Rectal smooth muscle tissue (tissue), 1 donor: ENCODE data around the gene SFMBT2.
"Not testable (repeated sequence)": the region's sequence is repeated elsewhere in the genome, so short reads cannot be mapped to it uniquely, and the experiment has no call there.

Source experiments
- H3K27ac ChIP-seq: one replicate; pipeline ENCODE4 v1.7.0; 2013; ENCODE audit warnings: low read depth, low read length, inconsistent platforms
- H3K27me3 ChIP-seq: one replicate; pipeline ENCODE4 v1.7.0; 2013; ENCODE audit warnings: low read length; ENCODE audit not compliant: control insufficient read depth, insufficient read depth
- H3K36me3 ChIP-seq: one replicate; pipeline ENCODE4 v1.7.0; 2013; ENCODE audit warnings: low read length; ENCODE audit not compliant: control insufficient read depth, insufficient read depth
- H3K4me1 ChIP-seq: one replicate; pipeline ENCODE4 v1.7.0; 2013; ENCODE audit warnings: low read length; ENCODE audit not compliant: control insufficient read depth, insufficient read depth
- H3K4me3 ChIP-seq: one replicate; pipeline ENCODE4 v1.7.0; 2013; ENCODE audit warnings: low read length
- H3K9ac ChIP-seq: one replicate; pipeline ENCODE4 v1.7.0; 2013; ENCODE audit warnings: low read length

Gene SFMBT2

DNA sequence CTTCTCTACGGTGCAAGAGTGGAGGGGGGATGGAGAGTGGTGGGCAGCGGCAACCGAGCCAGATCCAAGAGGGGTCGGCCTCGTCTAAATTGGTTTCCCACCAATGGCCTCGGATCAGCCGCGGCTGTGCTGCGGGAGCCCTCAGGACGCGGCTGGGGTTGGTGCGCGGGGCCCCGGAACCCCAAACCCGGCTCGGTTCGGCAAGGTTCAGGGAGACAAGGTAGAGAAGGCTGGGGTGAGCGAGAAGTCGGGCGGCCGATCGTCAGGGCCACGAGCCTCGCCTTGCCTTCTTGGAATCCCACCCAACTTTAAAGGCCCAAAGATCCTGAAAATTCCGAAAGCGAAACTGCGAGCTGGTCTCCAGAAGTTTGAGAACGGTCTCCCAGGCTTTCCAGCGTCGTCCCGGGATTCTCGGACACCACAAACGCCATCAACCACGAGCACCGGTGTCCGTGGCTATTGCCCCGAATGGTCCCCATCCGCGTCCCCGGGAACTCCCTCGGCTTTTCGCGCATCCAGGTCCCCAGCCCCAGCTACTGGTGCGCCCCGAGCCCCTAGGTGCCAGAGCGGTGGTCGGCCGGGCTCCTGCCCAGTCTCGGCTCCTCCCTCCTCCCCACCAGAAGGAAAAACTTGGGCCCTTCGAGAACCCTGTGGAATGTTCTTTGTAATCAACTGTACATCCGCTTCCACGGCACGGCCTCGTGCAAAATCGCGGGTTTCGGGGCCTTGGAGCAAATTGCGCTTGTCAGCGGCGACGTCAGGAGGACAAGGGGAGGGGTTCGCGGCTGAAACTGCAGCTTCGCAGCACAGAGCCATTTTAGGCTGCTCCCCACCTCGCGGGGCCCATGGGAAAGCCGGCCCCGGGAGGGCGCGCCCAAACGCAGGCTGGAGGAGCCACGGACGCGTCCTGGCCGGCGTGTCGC is 3.2 kb downstream of the SFMBT2 start:
- Histone ChIP-seq H3K36me3 (no peaks in the 10 kb centered on the region), H3K9ac (peak overlapping the region; percentile 29), H3K4me1 (peaks cover 8% of the 10 kb centered on the region), H3K27ac (peak overlapping the region; percentile 50), H3K4me3 (peak overlapping the region; percentile 80), H3K27me3 (peaks cover 11% of the 10 kb centered on the region)

- no peak overlapping the region for H3K9ac ChIP-seq
- peaks cover 8% of the 10 kb centered on the region for H3K4me1 ChIP-seq
- H3K27ac ChIP-seq = peak overlapping the region; percentile 8
- peaks cover 5% of the 10 kb centered on the region for H3K27me3 ChIP-seq
- H3K4me3 ChIP-seq = peak overlapping the region; percentile 80
- no peaks in the 10 kb centered on the region for H3K36me3 ChIP-seq
Observed at GRCh38 chr10:7406712-7407333, 4.0 kb downstream of the SFMBT2 start.

- peaks cover 8% of the 10 kb centered on the region for H3K4me1 ChIP-seq
- H3K27me3 ChIP-seq = peaks cover 5% of the 10 kb centered on the region
- H3K9ac ChIP-seq = no peak overlapping the region
- no peak overlapping the region for H3K4me3 ChIP-seq
- H3K36me3 ChIP-seq = no peaks in the 10 kb centered on the region
- H3K27ac ChIP-seq = no peak overlapping the region
Observed at GRCh38 chr10:7405637-7406036, 5.2 kb downstream of the SFMBT2 start.

GRCh38 chr10:7403620-7404019 is 7.2 kb downstream of the SFMBT2 start:
- H3K4me1 ChIP-seq = peaks cover 6% of the 10 kb centered on the region
- H3K36me3 ChIP-seq = no peaks in the 10 kb centered on the region
- H3K9ac ChIP-seq = no peak overlapping the region
- H3K27me3 ChIP-seq = no peaks in the 10 kb centered on the region
- H3K4me3 ChIP-seq = no peak overlapping the region
- H3K27ac ChIP-seq = no peak overlapping the region

- Histone ChIP-seq H3K4me3 (no peak overlapping the region), H3K4me1 (no peaks in the 10 kb centered on the region), H3K27ac (no peak overlapping the region), H3K36me3 (no peaks in the 10 kb centered on the region), H3K9ac (no peak overlapping the region), H3K27me3 (no peaks in the 10 kb centered on the region)
Observed at GRCh38 chr10:7401782-7402181, 9.1 kb downstream of the SFMBT2 start.

DNA sequence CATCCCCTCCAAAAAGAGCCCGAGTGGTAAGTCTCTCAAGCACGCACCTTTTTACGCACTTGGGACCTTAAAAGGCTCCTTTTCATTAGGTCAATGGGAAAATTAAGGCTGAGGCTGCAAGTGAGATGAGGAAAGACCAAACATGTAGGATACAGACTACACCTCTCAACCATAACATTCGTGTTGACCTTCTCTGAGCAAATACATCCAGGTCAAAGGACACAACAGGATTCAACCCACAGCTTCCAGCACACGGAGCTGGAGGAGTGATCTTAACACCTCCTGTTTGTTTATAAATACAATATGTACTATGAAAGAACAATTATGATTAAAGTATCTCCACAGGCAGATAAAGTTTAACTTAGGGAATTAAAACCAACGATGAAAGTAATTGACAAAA is 9.7 kb downstream of the SFMBT2 start:
- no peak overlapping the region for H3K27ac ChIP-seq

DNA sequence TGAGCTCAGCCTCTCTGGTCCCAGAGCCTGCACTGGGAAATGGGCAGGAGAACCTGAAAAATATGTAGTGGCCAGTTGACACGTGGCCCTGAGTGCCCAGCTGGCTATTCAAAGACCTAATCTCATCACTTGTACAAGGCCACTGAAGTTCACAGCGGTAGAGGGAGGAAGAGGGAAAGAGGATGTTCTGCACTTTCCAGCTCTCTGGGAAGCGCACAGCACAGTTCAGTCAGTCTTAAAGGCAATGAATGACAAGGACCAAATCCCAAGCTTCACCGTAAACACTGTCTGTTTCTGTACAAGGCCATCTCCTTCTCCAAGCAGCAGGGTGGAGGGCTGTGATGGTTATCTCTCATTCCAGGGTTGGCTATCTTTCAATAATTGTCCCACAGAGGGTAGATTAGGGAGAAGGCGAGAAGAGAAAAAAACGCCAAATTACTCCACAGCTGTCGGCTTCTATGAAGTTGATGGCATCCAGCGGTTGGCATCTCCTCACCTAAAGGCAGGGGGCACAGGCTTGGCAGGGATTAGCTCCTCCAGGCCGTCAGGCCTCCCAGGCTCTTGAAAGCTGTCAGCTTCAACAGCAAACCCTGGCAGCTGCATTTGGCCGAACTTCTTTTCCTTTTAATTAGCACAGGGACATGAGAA is 10.6 kb downstream of the SFMBT2 start:
- Histone ChIP-seq H3K27me3 (no peaks in the 10 kb centered on the region), H3K27ac (no peak overlapping the region)

More for the DNA sequence above, 9.7 kb downstream of the SFMBT2 start:
- Histone ChIP-seq H3K4me3 (no peak overlapping the region), H3K9ac (no peak overlapping the region), H3K4me1 (no peaks in the 10 kb centered on the region), H3K27me3 (no peaks in the 10 kb centered on the region), H3K36me3 (no peaks in the 10 kb centered on the region)

DNA sequence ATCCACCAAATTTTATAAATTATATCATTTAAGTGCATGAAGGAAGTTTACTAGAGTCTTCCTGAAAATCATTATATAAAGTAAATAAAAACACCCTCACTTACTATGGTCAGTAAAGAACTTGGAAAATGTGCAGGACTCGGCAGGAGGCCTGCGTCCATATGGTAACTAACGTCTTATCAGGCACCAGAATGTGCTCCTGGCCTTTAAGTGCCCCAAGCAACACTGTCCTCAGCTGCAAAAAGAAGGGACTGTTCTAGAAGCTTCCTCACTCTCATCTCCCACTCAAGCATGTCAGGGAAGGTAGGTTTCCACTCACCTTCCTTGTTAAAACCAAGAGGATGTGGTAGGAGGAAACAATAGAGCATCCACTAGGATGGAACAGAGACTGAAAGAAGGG is 11.3 kb downstream of the SFMBT2 start:
- no peak overlapping the region for H3K27ac ChIP-seq
- no peaks in the 10 kb centered on the region for H3K27me3 ChIP-seq
- H3K36me3 ChIP-seq = no peaks in the 10 kb centered on the region
- no peak overlapping the region for H3K4me3 ChIP-seq
- H3K9ac ChIP-seq = no peak overlapping the region
- no peaks in the 10 kb centered on the region for H3K4me1 ChIP-seq

More for the DNA sequence above, 10.6 kb downstream of the SFMBT2 start:
- no peaks in the 10 kb centered on the region for H3K4me1 ChIP-seq
- no peak overlapping the region for H3K9ac ChIP-seq
- H3K4me3 ChIP-seq = no peak overlapping the region
- no peaks in the 10 kb centered on the region for H3K36me3 ChIP-seq

DNA sequence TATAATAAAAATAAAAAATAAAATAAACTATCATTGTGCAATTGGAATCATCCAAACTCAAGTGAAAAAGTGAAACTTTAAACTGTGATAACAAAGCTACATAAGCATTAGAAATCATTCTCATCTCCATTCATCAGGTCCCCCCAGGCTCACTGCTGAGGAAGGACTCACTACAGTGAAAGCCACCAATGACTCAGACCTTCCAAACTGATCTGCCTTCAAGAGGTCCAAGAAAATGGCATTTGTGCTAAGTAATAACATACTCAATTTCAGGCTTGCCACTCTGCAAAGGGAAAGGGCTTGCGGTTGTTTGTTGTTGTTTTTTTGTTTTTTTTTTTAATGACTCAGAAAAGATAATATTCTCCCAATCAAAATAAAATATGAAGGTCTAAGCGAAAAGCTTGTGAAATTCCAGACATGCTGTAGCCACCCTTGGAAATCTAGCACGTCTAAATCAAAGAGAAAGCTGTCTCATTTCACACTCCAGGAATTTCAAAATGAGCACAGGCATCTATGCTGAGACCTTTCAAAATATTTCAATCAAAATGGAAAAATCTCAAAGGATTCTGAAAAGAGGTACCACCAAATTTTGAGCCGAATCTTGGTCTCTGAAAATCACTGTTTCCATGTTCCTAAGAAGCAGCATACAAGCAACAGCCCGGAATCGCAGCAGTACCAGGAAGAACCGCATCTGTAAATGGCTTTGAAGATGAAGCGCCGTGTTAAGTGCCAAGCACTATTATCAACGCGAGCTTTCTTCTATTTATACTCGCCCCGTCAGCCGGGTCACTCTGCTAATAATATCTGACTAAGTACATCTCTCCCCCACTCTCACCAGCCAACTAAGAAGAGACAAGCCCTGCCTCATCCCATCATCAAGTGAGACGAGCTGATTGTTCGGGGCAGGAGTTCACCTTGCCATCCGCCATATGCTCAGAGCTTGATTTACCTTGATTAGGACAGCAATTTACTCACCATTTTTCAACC is 13.5 kb downstream of the SFMBT2 start:
- Histone ChIP-seq H3K27ac (no peak overlapping the region), H3K9ac (no peak overlapping the region), H3K4me3 (no peak overlapping the region), H3K4me1 (no peaks in the 10 kb centered on the region), H3K36me3 (no peaks in the 10 kb centered on the region), H3K27me3 (no peaks in the 10 kb centered on the region)

DNA sequence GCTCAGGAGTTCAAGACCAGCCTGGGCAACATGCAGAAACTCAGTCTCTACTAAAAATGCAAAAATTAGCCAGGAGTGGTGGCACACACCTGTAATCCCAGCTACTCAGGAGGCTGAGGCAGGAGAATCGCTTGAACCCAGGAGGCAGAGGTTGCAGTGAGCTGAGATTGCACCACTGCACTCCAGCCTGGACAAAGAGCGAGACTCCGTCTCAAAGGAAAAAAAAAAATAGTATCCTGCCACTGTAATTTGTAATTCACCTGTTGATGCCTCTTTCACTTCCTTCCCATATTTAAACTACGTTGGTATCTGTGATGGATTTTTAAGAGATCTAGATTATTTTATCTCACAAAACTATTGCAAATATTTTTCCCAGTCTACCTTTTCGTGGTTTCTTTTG is 18.5 kb downstream of the SFMBT2 start:
- not testable (repeated sequence) for H3K27ac ChIP-seq, H3K9ac ChIP-seq, H3K27me3 ChIP-seq, H3K36me3 ChIP-seq, H3K4me3 ChIP-seq, H3K4me1 ChIP-seq

GRCh38 chr10:7391748-7392147 is 19.1 kb downstream of the SFMBT2 start:
- Histone ChIP-seq H3K27me3 (no peaks in the 10 kb centered on the region), H3K4me1 (no peaks in the 10 kb centered on the region), H3K27ac (no peak overlapping the region), H3K36me3 (no peaks in the 10 kb centered on the region), H3K4me3 (no peak overlapping the region), H3K9ac (no peak overlapping the region)
